GM21576 (cell line): ENCODE data around the gene ENDOV.

Source experiments
- ATAC-seq: cut with Tn5 transposase; IDR thresholded peaks from one replicate; pipeline ENCODE4 v1.9.1; 2021; ENCODE audit warnings: mild to moderate bottlenecking, moderate library complexity; ENCODE audit not compliant: unreplicated experiment

The ENDOV gene

GRCh38 chr17:80464486-80464885 lies 49.5 kb downstream of the ENDOV start:
- no peak for ATAC-seq

- ATAC-seq = no peak
These were observed 50.5 kb downstream of the ENDOV start for GRCh38 chr17:80465327-80465974.

DNA sequence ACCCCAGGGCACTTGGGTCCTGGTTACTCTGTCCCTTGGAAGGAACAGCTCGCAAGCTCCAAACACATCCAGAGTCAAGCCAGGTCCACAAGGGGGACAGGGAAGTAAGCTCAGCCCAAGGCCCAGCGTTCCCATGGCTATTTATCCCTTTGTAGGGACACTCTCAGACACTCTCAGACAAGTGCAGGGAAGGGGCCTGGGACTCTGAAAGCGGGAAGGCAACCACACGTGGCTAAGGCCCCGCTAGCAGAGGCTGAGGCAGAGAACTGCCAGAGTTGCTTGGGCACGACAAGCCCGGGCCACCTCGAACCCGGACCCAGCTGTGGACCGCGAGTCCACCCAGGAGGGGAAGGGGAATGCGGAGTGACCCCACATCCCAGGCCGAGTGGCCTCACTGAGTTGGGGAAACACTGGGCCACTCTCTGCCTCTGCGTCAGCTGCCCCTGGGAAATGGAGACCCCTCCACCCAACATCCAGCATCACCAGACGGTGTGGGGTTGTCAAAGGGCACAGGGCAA lies 51.3 kb downstream of the ENDOV start:
- ATAC-seq = no peak

- ATAC-seq = no peak
These were observed 53.3 kb downstream of the ENDOV start for GRCh38 chr17:80468242-80468641.

- ATAC-seq = no peak
These were observed 54.0 kb downstream of the ENDOV start for GRCh38 chr17:80468781-80469493.

DNA sequence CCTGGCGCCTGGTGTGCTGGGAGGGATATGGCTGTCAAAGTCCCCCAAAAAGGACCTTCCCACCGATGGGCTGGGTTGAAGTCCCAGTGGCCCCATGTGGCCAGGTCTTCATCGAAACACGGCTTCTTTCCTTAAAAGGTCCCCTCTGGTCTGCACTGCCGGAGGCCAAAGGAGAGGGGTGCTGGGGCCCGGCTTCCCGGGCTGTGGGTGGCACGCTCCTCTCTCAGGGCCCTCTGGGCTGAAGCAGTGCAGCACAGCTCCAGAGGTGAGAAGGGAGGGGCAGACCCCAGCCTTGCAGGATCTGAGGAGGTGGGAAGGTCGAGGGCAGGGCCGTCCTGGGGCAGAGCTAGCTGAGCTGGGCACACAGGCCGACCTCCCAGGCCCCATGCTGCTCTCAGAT lies 54.7 kb downstream of the ENDOV start:
- no peak for ATAC-seq

DNA sequence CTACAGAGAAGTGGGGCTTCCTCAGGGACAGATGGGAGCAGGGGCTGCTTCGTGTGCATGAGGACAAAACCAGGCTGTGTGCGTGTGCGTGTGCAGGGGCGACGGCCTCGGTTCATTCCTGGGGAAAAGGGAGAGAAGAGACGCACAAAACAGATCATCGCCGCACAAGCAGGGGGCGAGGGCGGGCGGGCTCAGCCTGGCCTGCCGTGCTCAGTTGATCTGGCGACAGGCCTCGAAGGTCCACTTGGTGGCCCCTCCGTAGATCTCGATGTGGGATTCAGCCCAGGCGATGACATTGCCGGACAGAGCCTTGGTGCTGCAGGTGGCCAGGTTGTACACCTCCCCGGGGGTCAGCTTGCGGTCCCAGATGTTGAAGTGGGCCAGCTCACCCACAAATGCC lies 55.6 kb downstream of the ENDOV start:
- ATAC-seq = no peak

DNA sequence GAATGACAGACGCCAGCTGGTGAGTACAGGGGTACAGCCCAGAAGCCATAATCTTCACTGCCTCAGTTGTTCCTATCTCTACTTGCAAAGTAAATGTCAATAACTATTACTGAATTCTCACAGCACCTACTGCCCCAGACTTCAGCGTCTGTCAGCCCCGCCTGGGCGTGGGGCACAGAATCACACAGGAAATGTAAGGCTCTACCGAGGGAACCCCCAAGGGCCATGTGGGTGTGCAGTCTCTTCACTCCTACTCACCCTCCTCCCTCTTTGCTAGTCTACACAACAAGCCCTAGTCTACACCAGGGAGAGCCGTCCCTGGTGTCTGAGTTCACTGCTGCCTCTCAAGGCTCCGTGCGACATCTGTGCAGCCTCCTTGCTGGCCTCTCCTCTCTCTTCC lies 57.0 kb downstream of the ENDOV start:
- no peak for ATAC-seq

- no peak for ATAC-seq
These were observed 58.0 kb downstream of the ENDOV start for GRCh38 chr17:80472996-80473395.

DNA sequence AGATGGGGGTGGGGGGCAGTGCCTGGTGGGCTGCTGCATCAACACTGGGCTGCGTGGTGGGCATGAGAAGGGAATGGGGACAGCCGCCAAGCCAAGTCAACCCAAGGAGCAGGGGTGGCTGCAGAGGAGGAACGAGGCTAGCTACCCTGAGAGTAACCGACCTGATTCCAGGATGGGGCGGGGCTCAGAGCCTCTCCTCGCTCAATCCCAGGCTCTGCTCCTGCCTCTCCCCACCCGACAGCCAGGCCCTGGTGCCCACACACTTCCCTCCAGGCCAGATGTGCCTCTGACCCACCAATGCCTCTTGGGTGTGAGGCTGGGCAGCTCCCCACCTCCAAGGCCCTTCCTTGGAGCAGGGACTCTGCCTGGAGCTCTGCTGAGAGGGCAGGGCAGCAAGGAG lies 58.7 kb downstream of the ENDOV start:
- no peak for ATAC-seq

- ATAC-seq = no peak
These were observed 59.4 kb downstream of the ENDOV start for GRCh38 chr17:80474231-80474960.

GRCh38 chr17:80474961-80475909 lies 60.3 kb downstream of the ENDOV start:
- no peak for ATAC-seq

DNA sequence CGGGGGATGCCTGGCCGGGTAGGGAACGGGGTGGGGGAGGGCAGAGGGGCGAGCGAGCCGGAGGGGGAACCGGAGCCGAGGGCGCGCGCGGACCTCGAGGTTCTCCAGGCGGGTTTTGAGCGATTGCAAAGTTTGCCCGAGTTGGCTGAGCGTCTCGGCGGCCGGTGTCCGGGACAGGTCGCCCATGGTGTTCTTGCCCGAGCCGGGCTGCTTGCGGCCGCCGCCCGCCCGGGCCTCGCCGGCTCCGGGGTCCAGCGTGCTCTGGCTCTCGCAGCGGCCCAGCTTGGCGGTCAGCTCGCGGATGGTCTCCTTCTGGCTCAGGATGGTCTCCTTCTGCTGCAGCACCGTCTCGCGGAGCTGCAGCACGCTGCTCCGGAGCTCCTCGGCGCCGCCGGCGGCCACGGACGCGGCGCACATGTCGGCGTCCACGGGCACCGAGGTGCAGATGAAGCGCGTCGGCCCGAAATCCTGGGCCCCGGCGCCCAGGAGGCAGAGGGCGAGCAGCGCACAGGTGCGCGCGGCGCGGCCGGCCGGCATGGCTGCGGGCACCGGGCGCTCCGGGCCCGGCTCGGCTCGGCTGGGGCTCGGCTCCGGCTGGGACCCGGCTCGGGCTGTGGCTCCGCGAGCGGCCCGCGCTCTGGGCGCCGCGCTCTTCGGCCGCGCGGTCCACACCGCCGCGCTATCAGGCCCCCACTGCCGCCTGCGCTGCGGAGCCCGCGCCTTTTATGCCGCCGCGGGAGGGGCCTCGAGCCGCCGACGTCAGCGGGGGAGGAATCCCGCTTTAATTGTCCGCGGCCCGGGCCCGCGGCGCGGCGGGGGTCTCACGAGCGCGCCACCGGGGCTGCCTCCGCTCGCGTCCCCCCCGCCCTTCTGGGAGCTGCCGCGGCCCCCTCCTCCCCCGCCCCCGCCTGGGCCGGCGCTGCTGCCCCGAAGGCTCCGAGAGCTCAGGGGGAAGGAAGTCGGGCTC lies 61.2 kb downstream of the ENDOV start, which contains the start of gene NPTX1:
Gene NPTX1, minus strand, starts transcription at position 698 of the 967 bp plus-strand sequence. Its CDS starts 161 bp downstream, at position 537.
- no peak for ATAC-seq

DNA sequence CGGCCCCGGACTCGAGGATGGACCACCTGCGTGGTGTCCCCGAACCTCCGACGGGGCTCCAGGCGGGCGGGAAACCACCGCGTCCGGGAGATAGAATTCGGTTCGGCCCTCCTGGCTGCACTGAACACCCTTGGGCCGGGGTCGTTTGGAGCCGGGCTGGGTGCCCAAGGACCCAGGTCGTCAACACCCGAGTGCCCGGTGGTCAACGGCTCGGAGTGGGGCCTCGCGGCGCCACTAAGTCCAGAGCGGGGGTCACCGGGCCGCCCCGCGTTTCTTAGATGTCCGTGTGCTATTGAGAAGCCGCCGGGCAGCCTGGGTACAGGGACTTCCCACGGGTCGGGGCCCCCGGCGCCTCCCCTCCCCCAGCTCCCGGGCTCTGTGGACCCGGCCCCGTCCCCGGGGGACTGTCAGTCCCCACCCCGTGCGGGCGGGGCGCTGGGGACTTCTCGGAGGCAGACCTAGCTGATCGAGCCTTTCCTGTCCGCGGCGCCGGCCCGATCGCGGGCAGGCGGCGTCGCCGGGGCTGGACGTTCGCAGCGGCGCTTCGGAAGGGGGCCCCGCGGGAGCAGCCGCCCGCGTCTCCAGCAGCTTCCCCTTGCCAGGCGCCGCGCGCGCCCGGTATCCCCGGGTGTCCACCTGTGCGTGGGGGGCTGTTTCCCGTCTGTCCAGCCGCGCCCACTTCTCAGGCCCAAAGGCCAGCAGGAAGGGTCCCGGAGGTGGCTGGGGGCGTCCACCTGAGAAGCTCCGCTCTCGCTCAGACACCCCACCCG lies 62.1 kb downstream of the ENDOV start:
- ATAC-seq = no peak

DNA sequence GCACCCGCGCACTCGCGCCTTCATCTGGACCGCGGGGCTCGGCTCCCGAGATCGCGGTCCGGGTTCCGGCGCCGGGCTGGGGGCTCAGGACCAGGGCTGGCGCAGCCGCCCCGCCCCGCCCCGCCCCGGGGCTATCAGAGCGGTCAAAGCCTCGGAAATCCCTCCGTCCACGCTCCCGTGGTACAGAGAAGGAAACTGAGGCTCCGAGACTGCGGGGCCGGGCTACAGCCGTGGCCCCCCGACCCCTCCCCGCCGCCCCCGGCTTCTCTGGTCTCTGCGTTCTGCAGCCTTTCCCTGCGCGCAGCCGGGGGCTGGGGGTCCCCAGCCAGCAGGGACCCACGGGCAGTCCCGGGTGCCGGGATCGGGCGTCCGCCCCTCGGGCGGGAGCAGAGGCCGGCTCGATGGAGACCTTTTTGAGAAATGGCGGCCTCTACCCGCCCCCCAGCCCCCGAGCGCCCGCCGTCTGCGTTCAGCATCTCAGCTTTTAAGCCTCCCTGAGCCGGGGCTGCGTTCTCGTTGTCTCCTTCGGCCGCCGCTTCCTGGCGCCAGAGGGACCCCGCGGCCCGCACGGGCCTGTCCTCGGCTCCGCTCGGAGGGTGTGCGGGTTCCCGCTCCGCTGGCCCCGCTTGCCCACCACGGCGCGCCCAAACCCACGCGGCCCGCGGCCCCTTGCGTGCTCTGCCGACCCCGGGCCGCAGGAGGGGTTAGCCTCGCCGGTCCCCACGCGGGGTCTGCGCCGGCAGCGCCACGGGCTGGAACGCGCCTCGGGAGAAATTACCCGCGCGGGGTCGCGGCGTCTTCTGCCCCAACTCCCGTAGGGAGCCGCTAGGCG lies 62.9 kb downstream of the ENDOV start:
- ATAC-seq = no peak

DNA sequence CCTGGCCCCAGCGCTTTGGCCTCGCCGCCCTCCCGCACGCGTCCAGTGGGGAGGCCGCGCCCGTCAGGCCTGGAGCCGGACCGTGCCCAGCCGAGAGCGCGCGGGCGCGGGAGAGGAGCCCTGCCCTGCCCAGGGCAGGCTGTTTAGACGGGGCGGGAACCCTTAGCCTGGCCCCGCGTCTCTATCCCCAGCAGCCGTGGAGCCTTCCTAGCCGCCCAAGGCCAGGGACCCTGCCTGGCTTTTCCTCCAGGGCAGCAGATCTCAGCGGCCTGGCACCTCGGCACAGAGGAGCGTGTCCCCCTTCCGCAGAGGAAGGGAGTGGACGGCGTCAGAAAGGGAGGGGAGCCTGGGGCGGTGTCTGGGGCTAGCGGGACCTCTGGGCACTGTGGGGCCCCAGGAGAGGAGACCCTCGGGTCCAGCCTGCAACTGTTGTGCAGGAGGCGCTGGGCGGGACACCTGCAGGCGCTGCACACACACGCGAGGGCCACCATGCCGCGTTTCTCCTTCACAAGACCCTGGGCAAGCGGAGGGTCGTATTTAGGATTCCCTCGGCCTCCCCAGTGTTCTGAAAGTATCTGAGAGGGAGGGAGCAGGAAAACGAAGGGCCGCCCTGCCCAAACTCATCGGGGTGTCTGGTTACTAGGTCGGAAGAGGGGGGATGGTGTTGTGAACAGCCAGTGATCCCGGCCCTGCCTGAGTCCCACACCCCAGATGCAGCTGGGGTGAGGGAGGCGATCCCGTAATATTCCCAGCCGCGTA lies 63.7 kb downstream of the ENDOV start:
- ATAC-seq = no peak

- ATAC-seq = no peak
These were observed 64.2 kb downstream of the ENDOV start for GRCh38 chr17:80479246-80479566.
